Lung (tissue), 12 donors: ENCODE results near the gene IPPK. TPM values are rescaled to one million over a fixed set of nuclear protein-coding genes. Genes with fewer than 3 reads are reported as not detected.

Experiments
- ATAC-seq: fragments of 200-7000 bp; cut with Tn5 transposase; one replicate; pipeline ENCODE4 v1.9.1; 2020; ENCODE audit warnings: moderate number of reproducible peaks; ENCODE audit not compliant: insufficient read depth, low FRiP score
- DNase-seq, 3 donors: peaks; one replicate each; pipeline ENCODE4 v3.0.0-alpha.2; 2013 to 2017
- H3K27ac ChIP-seq, 2 donors: one replicate each; pipeline ENCODE4 v1.5.1; 2013; ENCODE audit warnings: mild to moderate bottlenecking in 2 of 2, moderate library complexity in 2 of 2, control low read depth in 1 of 2, inconsistent platforms in 1 of 2, low read depth in 1 of 2, low read length in 1 of 2
- H3K27me3 ChIP-seq, 3 donors: one replicate each; pipeline ENCODE4 v1.5.1; 2013; ENCODE audit warnings: low read length in 2 of 3; ENCODE audit not compliant: control insufficient read depth in 3 of 3, insufficient read depth in 3 of 3
- H3K36me3 ChIP-seq, 4 donors: one replicate each; pipeline ENCODE4 v1.5.1; 2013; ENCODE audit warnings: low read length in 4 of 4, mild to moderate bottlenecking in 1 of 4, moderate library complexity in 1 of 4; ENCODE audit not compliant: control insufficient read depth in 4 of 4, insufficient read depth in 4 of 4
- H3K4me1 ChIP-seq, 5 donors: one replicate each; pipeline ENCODE4 v1.5.1; 2013; ENCODE audit warnings: low read length in 5 of 5, mild to moderate bottlenecking in 2 of 5, moderate library complexity in 1 of 5; ENCODE audit not compliant: control insufficient read depth in 5 of 5, insufficient read depth in 5 of 5
- H3K4me3 ChIP-seq: one replicate; pipeline ENCODE4 v1.5.1; 2013; ENCODE audit warnings: mild to moderate bottlenecking, control low read depth, moderate library complexity
- H3K9ac ChIP-seq, 2 donors: one replicate each; pipeline ENCODE4 v1.5.1; 2013; ENCODE audit warnings: low read length in 2 of 2, control low read depth in 1 of 2; ENCODE audit not compliant: insufficient read depth in 1 of 2
- H3K9me3 ChIP-seq, 4 donors: one replicate each; pipeline ENCODE4 v1.5.1; 2013; ENCODE audit warnings: low read length in 3 of 4, mild to moderate bottlenecking in 1 of 4, moderate library complexity in 1 of 4; ENCODE audit not compliant: control insufficient read depth in 4 of 4, insufficient read depth in 3 of 4
- CTCF ChIP-seq: IDR thresholded peaks from 2 replicates; pipeline ENCODE4 v1.5.1; 2012; ENCODE audit warnings: mild to moderate bottlenecking; ENCODE audit errors: control extremely low read depth, extremely low read depth
- WGBS, 2 donors: extraction: QIAGEN DNeasy Blood & Tissue Kit; methylation state at CpG; one replicate each; pipeline ENCODE4 v1.1.7; 2013; 5-methylcytosine and 5-hydroxymethylcytosine counted together
- polyA plus RNA-seq, 2 donors: library from polyadenylated mRNA; stranded (reverse); fragments of 200-250 nt; gene quantifications; one replicate each; pipeline ENCODE4 v1.2.1, GENCODE V29; 2013
- total RNA-seq, 2 donors: library from RNA; depleted of rRNA in 1 of 2; stranded (reverse); fragments of >200 nt in 1 of 2; gene quantifications; one replicate each; pipeline ENCODE4 v1.2.1, GENCODE V29; 2014 to 2021
- donor health status: control.
- donor health status: control.
- donor health status: Bipolar disorder and iron deficiency.
- donor health status: healthy.
- donor health status: DM: yes; HTN: yes; CAD: no.

IPPK gene
- total and polyA plus RNA-seq, 4 donors: 6.0 to 9.6 (median 6.8) TPM

- TF ChIP-seq CTCF: no peak
- peaks cover 0 to 39% (median 13%) of the 10 kb centered on the region in 5 donors for H3K4me1 ChIP-seq
- H3K27me3 ChIP-seq: no peaks in the 10 kb centered on the region
- ATAC-seq (no peak), DNase-seq (no peak)
- H3K9me3 ChIP-seq: peaks cover 0 to 9% (median 3%) of the 10 kb centered on the region in 4 donors
- no peak overlapping the region for H3K4me3 ChIP-seq
- H3K27ac ChIP-seq: peak overlapping the region in 1 of 2 donors; percentile 41
- 83 to 89% methylated on average over 12 of the region's 12 CpGs for WGBS, 2 donors
- no peak overlapping the region for H3K9ac ChIP-seq
- no peaks in the 10 kb centered on the region for H3K36me3 ChIP-seq
These were observed 68.5 kb downstream of the IPPK start for GRCh38 chr9:92601451-92601850.

GRCh38 chr9:92600462-92601261 is 69.3 kb downstream of the IPPK start:
- no peaks in the 10 kb centered on the region for H3K36me3 ChIP-seq
- no peak for TF ChIP-seq CTCF
- ATAC-seq (no peak), DNase-seq (peak in 1 of 3 donors; percentile 56)
- H3K27me3 ChIP-seq: no peaks in the 10 kb centered on the region
- no peak overlapping the region for H3K9ac ChIP-seq
- peaks cover 0 to 39% (median 13%) of the 10 kb centered on the region in 5 donors for H3K4me1 ChIP-seq
- H3K27ac ChIP-seq: peak overlapping the region in 1 of 2 donors; percentile 53
- no peak overlapping the region for H3K4me3 ChIP-seq
- 75 to 81% methylated on average over 12 of the region's 12 CpGs for WGBS, 2 donors
- peaks cover 0 to 9% (median 3%) of the 10 kb centered on the region in 4 donors for H3K9me3 ChIP-seq

- Histone ChIP-seq H3K4me3 (no peak overlapping the region), H3K4me1 (peaks cover 0 to 39% (median 13%) of the 10 kb centered on the region in 5 donors), H3K27me3 (no peaks in the 10 kb centered on the region), H3K27ac (peak overlapping the region; percentile 53 to 56), H3K36me3 (no peaks in the 10 kb centered on the region), H3K9me3 (peaks cover 0 to 9% (median 3%) of the 10 kb centered on the region in 4 donors), H3K9ac (no peak overlapping the region)
- DNase-seq: peak in 1 of 3 donors; percentile 38
- WGBS, 2 donors: 69 to 84% methylated on average over 4 of the region's 4 CpGs
- ATAC-seq: no peak
- TF ChIP-seq CTCF: no peak
These were observed 69.9 kb downstream of the IPPK start for GRCh38 chr9:92599938-92600461.
